Measurements from ENCODE around the gene NTN5.
"Not testable (repeated sequence)": the region's sequence is repeated elsewhere in the genome, so short reads cannot be mapped to it uniquely, and the experiment has no call there.

Gene NTN5

GRCh38 chr19:48672994-48673393 is at the start of gene NTN5:
Gene NTN5, minus strand, starts transcription at chr19:48673017. Its CDS starts 2,031 bp downstream, at chr19:48670986.
- no peak within 1 kb of the TSS for H3K4me3 Mint-ChIP-seq
- H3K4me1 Mint-ChIP-seq = peaks cover 6 to 9% of the 10 kb centered on the region in 2 donors
- DNase-seq (no peak), ATAC-seq (replicated peaks) (no peak)
- H3K9me3 Mint-ChIP-seq = peaks cover 7 to 8% of the 10 kb centered on the region in 2 donors
- H3K27ac Mint-ChIP-seq = peak within 1 kb of the TSS; percentile 66
- no peaks in the 10 kb centered on the region for H3K36me3 Mint-ChIP-seq
- peaks cover 0 to 13% of the 10 kb centered on the region in 2 donors for H3K27me3 Mint-ChIP-seq

GRCh38 chr19:48722196-48722708 is 49.4 kb upstream of the NTN5 start:
- Mint-ChIP-seq H3K9me3 (peaks cover 15 to 16% of the 10 kb centered on the region in 2 donors), H3K36me3 (peaks cover 13 to 20% of the 10 kb centered on the region in 2 donors), H3K4me3 (no peak overlapping the region), H3K4me1 (peaks cover 18 to 34% of the 10 kb centered on the region in 2 donors), H3K27me3 (no peaks in the 10 kb centered on the region), H3K27ac (no peak overlapping the region)
- no peak for ATAC-seq (replicated peaks)
- DNase-seq = no peak

- DNase-seq (peak; percentile 92), ATAC-seq (replicated peaks) (peak; percentile 90 to 93)
- Mint-ChIP-seq H3K36me3 (peaks cover 7 to 9% of the 10 kb centered on the region in 2 donors), H3K27ac (peak overlapping the region; percentile 98), H3K27me3 (no peaks in the 10 kb centered on the region), H3K9me3 (peaks cover 9 to 10% of the 10 kb centered on the region in 2 donors), H3K4me1 (peaks cover 11 to 26% of the 10 kb centered on the region in 2 donors), H3K4me3 (peak overlapping the region; percentile 92 to 96)
Observed at GRCh38 chr19:48720613-48721296, 47.9 kb upstream of the NTN5 start.

- Mint-ChIP-seq H3K27me3 (no peaks in the 10 kb centered on the region), H3K4me1 (peaks cover 8 to 27% of the 10 kb centered on the region in 2 donors), H3K4me3 (peak overlapping the region; percentile 92 to 96), H3K36me3 (peaks cover 4 to 5% of the 10 kb centered on the region in 2 donors), H3K9me3 (peaks cover 6% of the 10 kb centered on the region in 2 donors), H3K27ac (no peak overlapping the region)
- ATAC-seq (replicated peaks) (peak; percentile 24 to 30), DNase-seq (no peak)
Observed at GRCh38 chr19:48720251-48720612, 47.4 kb upstream of the NTN5 start.

- H3K36me3 Mint-ChIP-seq = no peaks in the 10 kb centered on the region
- no peaks in the 10 kb centered on the region for H3K9me3 Mint-ChIP-seq
- H3K27ac Mint-ChIP-seq = peak within 1 kb of the TSS; percentile 98
- peaks cover 5 to 27% of the 10 kb centered on the region in 2 donors for H3K4me1 Mint-ChIP-seq
- ATAC-seq (replicated peaks) (no peak), DNase-seq (no peak)
- no peaks in the 10 kb centered on the region for H3K27me3 Mint-ChIP-seq
- H3K4me3 Mint-ChIP-seq = peak within 1 kb of the TSS; percentile 92 to 96
Observed at GRCh38 chr19:48719263-48720171, 46.7 kb upstream of the NTN5 start, which contains the start of gene MAMSTR. Gene MAMSTR, minus strand, starts transcription at chr19:48719725. Its CDS starts 694 bp downstream, at chr19:48719031.

- Mint-ChIP-seq H3K4me3 (no peak overlapping the region), H3K4me1 (peaks cover 7 to 27% of the 10 kb centered on the region in 2 donors), H3K9me3 (no peaks in the 10 kb centered on the region), H3K36me3 (no peaks in the 10 kb centered on the region), H3K27ac (no peak overlapping the region), H3K27me3 (no peaks in the 10 kb centered on the region)
- no peak for DNase-seq
- ATAC-seq (replicated peaks) = no peak
Observed at GRCh38 chr19:48718711-48719231, 46.0 kb upstream of the NTN5 start.

- not testable (repeated sequence) for H3K36me3 Mint-ChIP-seq; DNase-seq; H3K27me3 Mint-ChIP-seq; H3K27ac Mint-ChIP-seq; H3K4me3 Mint-ChIP-seq; ATAC-seq (replicated peaks); H3K9me3 Mint-ChIP-seq
- peaks cover 11 to 33% of the 10 kb centered on the region in 2 donors for H3K4me1 Mint-ChIP-seq
Observed at GRCh38 chr19:48718106-48718505, 45.3 kb upstream of the NTN5 start.

GRCh38 chr19:48716562-48717291 is 43.9 kb upstream of the NTN5 start:
- no peak for DNase-seq
- Mint-ChIP-seq H3K27ac (no peak overlapping the region), H3K27me3 (no peaks in the 10 kb centered on the region)

GRCh38 chr19:48715681-48716171 is 42.9 kb upstream of the NTN5 start:
- no peak overlapping the region for H3K27ac Mint-ChIP-seq
- no peak overlapping the region for H3K4me3 Mint-ChIP-seq
- DNase-seq = no peak
- no peak for ATAC-seq (replicated peaks)
- H3K27me3 Mint-ChIP-seq = no peaks in the 10 kb centered on the region
- peaks cover 0 to 1% of the 10 kb centered on the region in 2 donors for H3K9me3 Mint-ChIP-seq
- H3K4me1 Mint-ChIP-seq = peaks cover 10 to 32% of the 10 kb centered on the region in 2 donors
- H3K36me3 Mint-ChIP-seq = peaks cover 0 to 8% of the 10 kb centered on the region in 2 donors

More at GRCh38 chr19:48716562-48717291, 43.9 kb upstream of the NTN5 start:
- no peak for ATAC-seq (replicated peaks)
- no peaks in the 10 kb centered on the region for H3K9me3 Mint-ChIP-seq
- no peak overlapping the region for H3K4me3 Mint-ChIP-seq
- H3K36me3 Mint-ChIP-seq = no peaks in the 10 kb centered on the region
- H3K4me1 Mint-ChIP-seq = peaks cover 12 to 40% of the 10 kb centered on the region in 2 donors

GRCh38 chr19:48714759-48715675 is 42.2 kb upstream of the NTN5 start:
- ATAC-seq (replicated peaks) = no peak
- H3K36me3 Mint-ChIP-seq = peaks cover 0 to 9% of the 10 kb centered on the region in 2 donors
- peak overlapping the region; percentile 95 for H3K27ac Mint-ChIP-seq
- peaks cover 10 to 28% of the 10 kb centered on the region in 2 donors for H3K4me1 Mint-ChIP-seq
- H3K4me3 Mint-ChIP-seq = peak overlapping the region; percentile 85 to 88
- peaks cover 0 to 1% of the 10 kb centered on the region in 2 donors for H3K9me3 Mint-ChIP-seq
- H3K27me3 Mint-ChIP-seq = no peaks in the 10 kb centered on the region
- no peak for DNase-seq

GRCh38 chr19:48713864-48714755 is 41.3 kb upstream of the NTN5 start:
- ATAC-seq (replicated peaks) = peak; percentile 91 to 94
- Mint-ChIP-seq H3K9me3 (peaks cover 0 to 1% of the 10 kb centered on the region in 2 donors), H3K36me3 (peaks cover 0 to 9% of the 10 kb centered on the region in 2 donors), H3K27ac (peak overlapping the region; percentile 95), H3K27me3 (no peaks in the 10 kb centered on the region), H3K4me3 (peak overlapping the region; percentile 85 to 88), H3K4me1 (peaks cover 10 to 28% of the 10 kb centered on the region in 2 donors)
- peak; percentile 99 for DNase-seq

Data from stimulated activated naive B cell treated with anti-CD40 and anti-IgM and Interleukin-4, amounts not matched to agents 10 μg/mL and 1 μg/mL and 100 μg/mL, for 72 hours (primary cell).